WERI-Rb-1 (cell line): ENCODE results near the gene KIRREL3.
A peak's percentile ranks its signal among the peaks of the same experiment; 100 is the strongest.

Experiments used
- DNase-seq: peaks from one replicate; pipeline ENCODE4 v3.0.0-alpha.2; 2020
- H3K27ac ChIP-seq: fragments of 250-450 bp; sonication (Bioruptor Pico); 2 replicates; pipeline ENCODE4 v1.5.1; 2020; ENCODE audit warnings: mild to moderate bottlenecking, moderate library complexity
- H3K27me3 ChIP-seq: fragments of 250-450 bp; sonication (Bioruptor Pico); 2 replicates; pipeline ENCODE4 v1.5.1; 2021; ENCODE audit warnings: mild to moderate bottlenecking, low read depth, moderate library complexity; ENCODE audit not compliant: insufficient read depth, severe bottlenecking
- H3K36me3 ChIP-seq: fragments of 250-450 bp; sonication (Bioruptor Pico); 2 replicates; pipeline ENCODE4 v1.5.1; 2020; ENCODE audit warnings: mild to moderate bottlenecking, moderate library complexity
- H3K4me3 ChIP-seq: 2 replicates; pipeline ENCODE4 v1.5.1; 2011; ENCODE audit warnings: low read depth, mild to moderate bottlenecking, control low read depth, low read length
- H3K9me3 ChIP-seq: fragments of 250-450 bp; sonication (Bioruptor Pico); 2 replicates; pipeline ENCODE4 v1.5.1; 2021; ENCODE audit warnings: mild to moderate bottlenecking, moderate library complexity; ENCODE audit not compliant: severe bottlenecking
- CTCF ChIP-seq: IDR thresholded peaks from 2 replicates; pipeline ENCODE4 v1.5.1; 2011; ENCODE audit warnings: low read depth, mild to moderate bottlenecking, control low read depth, inconsistent platforms, low read length

Gene KIRREL3

GRCh38 chr11:126607776-126608541 is 392.6 kb downstream of the KIRREL3 start:
- DNase-seq = no peak
- no peak for TF ChIP-seq CTCF
- peaks cover 2% of the 10 kb centered on the region for H3K9me3 ChIP-seq
- H3K4me3 ChIP-seq = peak overlapping the region; percentile 27
- no peak overlapping the region for H3K27ac ChIP-seq
- H3K27me3 ChIP-seq = no peaks in the 10 kb centered on the region
- H3K36me3 ChIP-seq = no peaks in the 10 kb centered on the region

- H3K4me3 ChIP-seq = peak overlapping the region; percentile 27
- H3K36me3 ChIP-seq = no peaks in the 10 kb centered on the region
- H3K9me3 ChIP-seq = peaks cover 2% of the 10 kb centered on the region
- TF ChIP-seq CTCF = peak; percentile 95
- H3K27me3 ChIP-seq = no peaks in the 10 kb centered on the region
- H3K27ac ChIP-seq = no peak overlapping the region
- DNase-seq = peak; percentile 78
These were observed 393.2 kb downstream of the KIRREL3 start for GRCh38 chr11:126607374-126607773.

- no peak for DNase-seq
- Histone ChIP-seq H3K27me3 (no peaks in the 10 kb centered on the region), H3K36me3 (no peaks in the 10 kb centered on the region), H3K9me3 (no peaks in the 10 kb centered on the region), H3K27ac (no peak overlapping the region), H3K4me3 (no peak overlapping the region)
- TF ChIP-seq CTCF = no peak
These were observed 394.1 kb downstream of the KIRREL3 start for GRCh38 chr11:126606484-126606883.

GRCh38 chr11:126604461-126604860 is 396.1 kb downstream of the KIRREL3 start:
- DNase-seq = no peak
- H3K27ac ChIP-seq = no peak overlapping the region
- H3K9me3 ChIP-seq = no peaks in the 10 kb centered on the region
- no peaks in the 10 kb centered on the region for H3K27me3 ChIP-seq
- H3K36me3 ChIP-seq = no peaks in the 10 kb centered on the region
- no peak for TF ChIP-seq CTCF
- no peak overlapping the region for H3K4me3 ChIP-seq

GRCh38 chr11:126603486-126603885 is 397.1 kb downstream of the KIRREL3 start:
- no peak for TF ChIP-seq CTCF
- Histone ChIP-seq H3K36me3 (no peaks in the 10 kb centered on the region), H3K27me3 (no peaks in the 10 kb centered on the region), H3K4me3 (no peak overlapping the region), H3K27ac (no peak overlapping the region), H3K9me3 (no peaks in the 10 kb centered on the region)
- DNase-seq = no peak

GRCh38 chr11:126602993-126603392 is 397.6 kb downstream of the KIRREL3 start:
- Histone ChIP-seq H3K27me3 (no peaks in the 10 kb centered on the region), H3K9me3 (no peaks in the 10 kb centered on the region), H3K36me3 (no peaks in the 10 kb centered on the region), H3K4me3 (no peak overlapping the region), H3K27ac (no peak overlapping the region)
- no peak for DNase-seq
- TF ChIP-seq CTCF = no peak
